Omental fat pad (tissue), 4 donors: ENCODE results near the gene GATAD2B. TPM values are rescaled to one million over a fixed set of nuclear protein-coding genes. Genes with fewer than 3 reads are reported as not detected.
"Not testable (repeated sequence)": the region's sequence is repeated elsewhere in the genome, so short reads cannot be mapped to it uniquely, and the experiment has no call there.

ENCODE experiments used
- ATAC-seq: fragments of 150-250 bp; one replicate; pipeline ENCODE4 v1.9.1; 2016; ENCODE audit warnings: mild to moderate bottlenecking, moderate library complexity; ENCODE audit not compliant: low FRiP score
- DNase-seq: peaks from one replicate; pipeline ENCODE4 v3.0.0-alpha.2; 2019; ENCODE audit warnings: low spot score
- CTCF ChIP-seq, 3 donors: fragments of 450-650 bp; IDR thresholded peaks; one replicate each; pipeline ENCODE4 v1.5.1; 2016 to 2017; ENCODE audit warnings: antibody characterized with exemption in 3 of 3, mild to moderate bottlenecking in 3 of 3, moderate library complexity in 2 of 3
- total RNA-seq, 4 donors: library from RNA; depleted of rRNA; stranded (reverse); fragments of >200 nt; gene quantifications; one replicate each; pipeline ENCODE4 v1.1.0, GENCODE V29; 2016

The GATAD2B gene
- total RNA-seq, 4 donors from 2014 or later = 14.3 to 26.2 (median 17.8) TPM

DNA sequence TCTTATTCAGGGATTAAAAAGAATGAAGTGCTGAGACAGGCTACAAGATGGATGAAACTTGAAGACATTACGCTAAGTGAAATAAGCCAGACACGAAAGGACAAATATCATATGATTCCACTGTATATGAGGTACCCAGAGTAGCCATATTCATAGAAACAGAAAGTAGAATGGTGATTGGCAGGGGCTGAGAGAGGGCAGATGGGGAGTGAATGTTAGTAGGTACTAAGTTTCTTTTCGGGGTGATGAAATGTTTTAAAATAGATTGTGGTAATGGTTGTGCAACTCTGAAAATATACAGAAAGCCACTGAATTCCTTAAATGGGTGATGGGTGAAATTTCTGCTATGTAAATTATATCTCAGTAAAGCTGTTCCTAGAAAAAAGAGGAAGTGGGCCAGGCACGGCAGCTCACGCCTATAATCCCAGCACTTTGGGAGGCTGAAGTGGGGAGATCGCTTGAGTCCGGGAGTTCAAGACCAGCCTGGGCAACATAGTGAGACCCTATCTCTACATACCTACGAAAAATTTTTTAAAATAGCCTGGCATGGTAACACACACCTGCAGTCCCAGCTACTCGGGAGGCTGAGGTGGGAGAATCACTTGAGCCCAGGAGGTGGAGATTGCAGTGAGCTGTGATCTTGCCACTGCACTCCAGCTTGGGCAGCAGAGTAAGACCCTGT is 131.7 kb downstream of the GATAD2B start:
- DNase-seq (no peak), ATAC-seq (peak; percentile 69)
- no peak for TF ChIP-seq CTCF (IDR thresholded peaks at IDR 0.05)

GRCh38 chr1:153790313-153790965 is 132.3 kb downstream of the GATAD2B start:
- TF ChIP-seq CTCF (IDR thresholded peaks at IDR 0.05) = no peak
- DNase-seq (no peak), ATAC-seq (peak; percentile 65)

DNA sequence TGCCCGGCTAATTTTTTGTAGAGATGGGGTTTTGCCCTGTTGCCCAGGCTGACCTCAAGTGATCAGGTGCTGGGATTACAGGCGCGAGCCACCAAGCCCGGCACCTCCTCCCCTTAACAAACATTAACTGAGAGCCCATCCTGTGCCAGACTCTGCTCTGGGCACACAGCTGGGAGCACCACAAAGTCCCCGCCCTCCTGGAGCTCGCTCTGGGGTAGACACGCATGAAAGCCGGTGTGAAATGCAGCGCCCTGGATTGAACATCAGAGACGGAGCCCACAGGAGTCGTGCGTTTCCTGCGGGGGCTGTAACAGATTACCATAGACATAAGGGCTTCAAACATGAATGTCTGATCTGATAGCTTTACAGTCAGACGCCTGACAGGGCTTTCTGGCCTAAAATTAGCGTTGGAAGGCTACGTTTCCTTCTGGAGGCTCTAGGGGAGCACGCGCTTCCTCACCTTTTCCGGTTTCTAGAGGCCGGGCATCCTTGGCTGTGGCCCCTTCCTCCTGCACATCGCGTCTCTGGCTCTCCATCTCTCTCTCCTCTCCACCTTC is 133.2 kb downstream of the GATAD2B start:
- DNase-seq (no peak), ATAC-seq (no peak)
- TF ChIP-seq CTCF (IDR thresholded peaks at IDR 0.05) = no peak

DNA sequence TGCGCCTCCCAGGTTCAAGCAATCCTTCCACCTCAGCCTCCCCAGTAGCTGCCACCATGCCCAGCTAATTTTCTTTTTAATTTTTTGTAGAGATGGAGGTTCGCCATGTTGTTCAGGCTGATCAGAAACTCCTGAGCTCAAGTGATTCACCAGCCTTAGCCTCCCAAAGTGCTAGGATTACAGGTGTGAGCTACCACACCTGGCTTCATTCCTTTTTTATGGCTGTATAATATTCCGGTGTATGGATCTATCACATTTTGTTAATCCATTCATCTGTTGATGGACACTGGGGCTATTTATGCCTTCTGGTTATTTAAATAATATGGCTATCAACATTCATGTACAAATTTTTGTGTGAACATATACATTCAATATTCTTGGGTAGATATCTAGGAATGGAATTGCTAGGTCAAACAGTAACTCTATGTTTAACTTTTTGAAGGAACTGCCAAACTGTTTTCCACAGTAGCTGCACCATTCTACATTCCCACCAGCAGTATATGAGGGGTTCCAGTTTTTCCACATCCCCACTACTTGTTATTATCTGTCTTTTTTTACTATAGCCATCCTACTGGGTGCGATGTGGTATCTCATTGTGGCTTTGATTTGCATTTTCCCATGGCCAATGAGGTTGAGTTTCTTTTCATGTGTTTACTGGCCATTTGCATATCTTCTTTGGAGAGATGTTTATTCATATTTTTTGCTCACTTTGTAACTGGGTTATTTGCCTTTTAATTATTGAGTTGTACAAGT is 136.6 kb downstream of the GATAD2B start:
- no peak for ATAC-seq
- DNase-seq = no peak
- TF ChIP-seq CTCF (IDR thresholded peaks at IDR 0.05) = no peak

DNA sequence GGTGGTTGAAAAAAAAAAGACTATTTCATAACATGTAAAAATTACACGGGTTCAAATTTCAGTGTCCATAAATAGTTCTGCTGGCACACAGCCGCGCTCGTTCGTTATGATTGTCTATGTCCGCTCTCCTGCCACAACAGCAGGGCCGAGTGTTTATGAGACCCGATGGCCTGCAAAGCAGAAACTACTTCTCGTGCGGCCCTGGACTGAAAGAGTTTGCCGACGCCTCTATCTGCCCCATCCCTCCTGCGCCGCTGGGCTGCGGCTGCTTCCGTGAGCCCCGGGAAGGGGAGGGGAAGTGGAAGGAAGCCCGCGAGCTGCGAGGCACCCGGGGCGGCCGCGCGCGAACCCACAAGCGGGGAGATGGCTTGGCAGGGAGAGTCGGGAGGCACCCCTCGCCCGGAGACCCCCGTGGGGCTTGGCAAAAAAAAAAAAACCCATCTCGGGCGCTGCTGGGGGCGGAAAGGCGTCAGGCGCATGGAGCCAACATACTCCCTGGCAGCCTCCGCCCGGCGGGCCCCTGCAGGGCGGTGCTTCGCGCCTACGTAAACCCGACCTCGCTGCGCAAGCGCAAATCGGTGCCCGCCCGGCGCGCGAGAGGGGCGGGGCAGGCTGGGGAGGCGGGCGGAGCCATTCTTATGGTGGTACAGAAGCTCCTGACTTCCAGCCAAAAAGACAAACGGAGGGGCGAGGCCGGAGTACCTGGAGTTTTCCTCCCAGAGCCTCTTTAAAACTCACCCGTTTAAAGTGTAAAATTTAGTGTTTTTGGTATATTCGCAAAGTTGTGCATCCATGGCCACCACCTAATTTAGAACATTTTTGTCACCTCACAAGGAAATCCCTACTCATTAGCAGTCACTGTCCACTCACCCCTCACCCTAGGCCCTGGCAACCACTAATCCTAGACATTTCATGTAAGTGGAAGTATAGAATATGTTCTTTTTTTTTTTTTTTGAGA is 139.3 kb downstream of the GATAD2B start:
- no peak for TF ChIP-seq CTCF (IDR thresholded peaks at IDR 0.05)
- DNase-seq (peak; percentile 57), ATAC-seq (peak; percentile 95)

- DNase-seq, ATAC-seq: not testable (repeated sequence)
Observed at GRCh38 chr1:153782648-153783047, 140.1 kb downstream of the GATAD2B start.
